HG03575 (cell line): ENCODE measurements around the gene CLPTM1L.
"Not testable (repeated sequence)": the region's sequence is repeated elsewhere in the genome, so short reads cannot be mapped to it uniquely, and the experiment has no call there.

Experiments used
- ATAC-seq: cut with Tn5 transposase; IDR thresholded peaks from one replicate; pipeline ENCODE4 v1.9.1; 2021; ENCODE audit not compliant: unreplicated experiment, insufficient number of reproducible peaks, low FRiP score; ENCODE audit errors: extremely low read depth

CLPTM1L gene

GRCh38 chr5:1299961-1300360 is 44.9 kb downstream of the CLPTM1L start:
- no peak for ATAC-seq

GRCh38 chr5:1299511-1299850 is 45.4 kb downstream of the CLPTM1L start:
- ATAC-seq: no peak

GRCh38 chr5:1298723-1299510 is 46.0 kb downstream of the CLPTM1L start:
- ATAC-seq: no peak

- no peak for ATAC-seq
These were observed 46.8 kb downstream of the CLPTM1L start for GRCh38 chr5:1298067-1298551.

GRCh38 chr5:1297243-1297642 is 47.7 kb downstream of the CLPTM1L start:
- no peak for ATAC-seq

GRCh38 chr5:1295650-1296037 is 49.3 kb downstream of the CLPTM1L start:
- no peak for ATAC-seq

GRCh38 chr5:1294835-1295649 is 49.9 kb downstream of the CLPTM1L start, which contains the start of gene TERT:
TERT (minus strand) TSS chr5:1295068; CDS start chr5:1294989, 79 bp downstream.
- no peak for ATAC-seq

- no peak for ATAC-seq
These were observed 50.6 kb downstream of the CLPTM1L start for GRCh38 chr5:1294206-1294834.

- no peak for ATAC-seq
These were observed 51.3 kb downstream of the CLPTM1L start for GRCh38 chr5:1293416-1294205.

- no peak for ATAC-seq
These were observed 52.0 kb downstream of the CLPTM1L start for GRCh38 chr5:1292846-1293415.

- ATAC-seq: no peak
These were observed 52.8 kb downstream of the CLPTM1L start for GRCh38 chr5:1292139-1292538.

- no peak for ATAC-seq
These were observed 53.3 kb downstream of the CLPTM1L start for GRCh38 chr5:1291611-1292080.

- not testable (repeated sequence) for ATAC-seq
These were observed 53.9 kb downstream of the CLPTM1L start for GRCh38 chr5:1290956-1291355.

- not testable (repeated sequence) for ATAC-seq
These were observed 55.3 kb downstream of the CLPTM1L start for GRCh38 chr5:1289559-1289958.

GRCh38 chr5:1288439-1289335 is 56.2 kb downstream of the CLPTM1L start:
- ATAC-seq: no peak

GRCh38 chr5:1285883-1286291 is 59.0 kb downstream of the CLPTM1L start:
- no peak for ATAC-seq

GRCh38 chr5:1285141-1285540 is 59.8 kb downstream of the CLPTM1L start:
- ATAC-seq: no peak
